GM21390 (cell line): Measurements from ENCODE around the gene IMPG2.

ENCODE experiments used
- ATAC-seq: cut with Tn5 transposase; IDR thresholded peaks from one replicate; pipeline ENCODE4 v1.9.1; 2021; ENCODE audit not compliant: unreplicated experiment

Gene IMPG2

DNA sequence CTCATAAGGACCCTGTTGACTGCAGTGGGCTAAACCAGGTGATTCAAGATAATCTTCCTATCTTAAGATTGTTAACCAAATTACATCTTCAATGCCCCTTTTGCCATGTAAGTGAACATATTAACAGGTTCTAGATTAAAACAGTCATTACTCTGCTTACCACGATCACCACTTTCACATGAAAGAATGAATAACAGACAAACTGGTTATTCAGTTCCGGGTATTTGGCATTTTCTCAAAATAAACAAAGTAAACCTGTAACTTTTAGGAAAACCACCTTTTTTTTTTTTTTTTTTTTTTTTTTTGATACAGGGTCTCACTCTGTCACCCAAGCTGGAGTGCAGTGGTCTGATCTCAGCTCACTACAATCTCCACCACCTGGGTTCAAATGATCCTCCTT, 131.2 kb downstream of the IMPG2 start:
- no peak for ATAC-seq

- ATAC-seq: no peak
These were observed 135.0 kb downstream of the IMPG2 start for GRCh38 chr3:101185341-101185740.

GRCh38 chr3:101184111-101184510, 136.3 kb downstream of the IMPG2 start:
- no peak for ATAC-seq

DNA sequence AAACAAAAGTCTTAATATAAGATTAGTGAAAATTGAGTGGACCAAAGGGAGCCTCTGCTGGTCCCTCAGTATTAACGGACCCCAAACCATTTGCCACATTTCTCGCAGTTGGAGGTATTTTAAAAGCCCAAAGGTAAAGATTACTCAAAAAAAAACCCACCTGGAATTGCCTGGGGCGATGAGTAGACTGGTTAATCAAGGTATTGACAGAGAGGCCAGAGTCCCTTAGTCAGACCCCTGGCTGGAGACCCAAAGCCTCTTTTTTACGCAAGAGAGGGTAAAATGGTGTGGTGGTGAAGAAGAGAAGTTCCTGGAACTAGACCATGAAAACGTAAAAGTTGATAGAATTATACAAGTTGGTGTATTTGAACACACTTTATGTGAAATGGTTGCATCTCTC, 137.2 kb downstream of the IMPG2 start:
- no peak for ATAC-seq

DNA sequence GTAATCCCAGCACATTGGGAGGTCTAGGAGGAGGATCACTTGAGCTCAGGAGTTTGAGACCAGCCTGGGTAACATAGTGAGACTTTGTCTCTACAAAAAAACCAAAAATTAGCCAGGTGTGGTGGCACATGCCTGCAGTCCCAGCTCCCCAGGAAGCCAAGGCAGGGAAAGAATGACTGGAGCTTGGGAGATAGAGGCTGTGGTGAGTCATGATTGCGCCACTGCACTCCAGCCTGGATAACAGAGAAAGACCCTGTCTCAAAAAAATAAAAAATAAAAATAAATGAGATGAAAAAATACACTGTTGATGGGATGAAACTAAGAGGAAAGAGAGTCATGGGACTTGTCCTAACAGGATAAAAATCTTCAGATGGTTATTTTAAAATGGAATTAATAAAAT, 137.6 kb downstream of the IMPG2 start:
- ATAC-seq: no peak

DNA sequence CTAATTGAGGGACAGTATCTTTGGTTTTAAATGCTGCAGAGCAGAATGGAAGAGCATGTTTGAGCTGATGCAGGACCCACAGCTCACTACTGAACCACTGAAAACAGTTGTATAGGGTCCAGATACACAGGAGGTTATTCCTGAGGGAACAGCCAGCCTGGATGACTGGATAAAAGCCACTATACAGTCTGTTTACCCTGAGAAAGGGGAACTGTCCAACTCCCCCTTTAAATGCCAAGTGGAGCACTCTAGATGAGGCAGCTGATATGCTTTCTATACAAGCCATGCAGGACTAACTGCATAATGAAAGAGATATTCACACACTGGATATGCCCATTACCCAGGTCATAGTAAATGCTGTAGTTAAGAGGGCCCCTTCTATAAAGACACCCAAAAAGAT, 138.6 kb downstream of the IMPG2 start:
- no peak for ATAC-seq

DNA sequence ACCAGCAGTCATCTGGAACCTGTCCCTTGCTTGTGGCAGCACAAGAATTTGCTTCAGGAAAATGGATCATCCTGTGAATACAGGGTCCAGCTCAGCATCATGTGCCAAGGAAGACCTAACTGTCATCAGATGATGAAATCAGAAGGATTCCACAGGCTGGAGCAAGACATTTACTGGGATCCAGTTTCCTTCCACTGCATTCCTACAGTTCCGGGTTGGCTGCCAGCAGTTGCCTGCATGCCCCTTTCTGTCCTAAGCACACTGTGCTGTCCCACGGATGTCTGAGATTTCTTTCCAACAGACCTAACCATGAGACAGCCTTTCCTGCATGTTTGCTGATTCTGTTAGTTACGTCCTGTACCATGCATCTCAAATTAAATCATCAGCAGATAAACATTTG, 140.7 kb downstream of the IMPG2 start:
- no peak for ATAC-seq

DNA sequence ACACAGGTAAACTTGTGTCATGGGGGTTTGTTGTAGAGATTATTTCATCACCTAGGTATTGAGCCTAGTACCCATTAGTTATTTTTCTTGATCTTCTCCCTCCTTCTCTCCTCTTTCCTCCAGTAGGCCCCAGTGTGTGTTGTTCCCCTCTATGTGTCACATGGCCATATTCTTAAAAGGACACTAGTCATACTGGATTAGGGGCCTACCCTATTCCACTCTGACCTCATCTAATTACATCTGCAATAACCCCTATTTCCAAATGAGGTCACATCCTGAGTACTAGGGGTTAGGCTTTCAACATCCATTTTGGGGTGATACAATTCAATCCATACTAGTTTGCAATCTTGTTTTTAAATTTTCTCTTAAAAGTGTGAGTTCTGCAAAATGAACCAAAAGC, 142.8 kb downstream of the IMPG2 start:
- ATAC-seq: no peak
